Liver (tissue), 9 donors: Measurements from ENCODE around the gene C12orf76. TPM values are rescaled to one million over a fixed set of nuclear protein-coding genes. Genes with fewer than 3 reads are reported as not detected.
"Not testable (repeated sequence)": the region's sequence is repeated elsewhere in the genome, so short reads cannot be mapped to it uniquely, and the experiment has no call there.

Experiments used
- DNase-seq: peaks from one replicate; pipeline ENCODE4 v3.0.0-alpha.2; 2017; ENCODE audit warnings: low spot score
- H3K27ac ChIP-seq, 2 donors: one replicate each; pipeline ENCODE4 v1.7.0; 2013; ENCODE audit warnings: inconsistent platforms in 2 of 2, low read length in 2 of 2, control low read depth in 1 of 2, low read depth in 1 of 2, mild to moderate bottlenecking in 1 of 2
- H3K27me3 ChIP-seq, 4 donors: one replicate each; pipeline versions ENCODE4 v1.6.1 to v1.7.0; 2013; ENCODE audit warnings: low read length in 3 of 4, inconsistent platforms in 1 of 4, mild to moderate bottlenecking in 1 of 4, moderate library complexity in 1 of 4; ENCODE audit not compliant: control insufficient read depth in 4 of 4, insufficient read depth in 4 of 4
- H3K36me3 ChIP-seq, 4 donors: one replicate each; pipeline versions ENCODE4 v1.6.1 to v1.7.0; 2013; ENCODE audit warnings: low read length in 3 of 4, mild to moderate bottlenecking in 3 of 4, low read depth in 1 of 4, moderate library complexity in 1 of 4; ENCODE audit not compliant: control insufficient read depth in 4 of 4, insufficient read depth in 3 of 4
- H3K4me1 ChIP-seq, 4 donors: one replicate each; pipeline versions ENCODE4 v1.6.1 to v1.7.0; 2013; ENCODE audit warnings: low read length in 3 of 4, mild to moderate bottlenecking in 3 of 4, moderate library complexity in 1 of 4; ENCODE audit not compliant: control insufficient read depth in 4 of 4, insufficient read depth in 4 of 4
- H3K4me3 ChIP-seq, 3 donors: one replicate each; pipeline versions ENCODE4 v1.6.1 to v1.7.0; 2013; ENCODE audit warnings: low read length in 3 of 3, control low read depth in 1 of 3, low read depth in 1 of 3, mild to moderate bottlenecking in 1 of 3
- H3K9ac ChIP-seq, 2 donors: one replicate each; pipeline ENCODE4 v1.7.0; 2013; ENCODE audit warnings: low read length in 2 of 2, mild to moderate bottlenecking in 2 of 2, moderate library complexity in 2 of 2, control low read depth in 1 of 2, low read depth in 1 of 2
- H3K9me3 ChIP-seq, 4 donors: one replicate each; pipeline versions ENCODE4 v1.6.1 to v1.7.0; 2013; ENCODE audit warnings: low read length in 3 of 4; ENCODE audit not compliant: control insufficient read depth in 4 of 4
- EGR1 ChIP-seq, 2 donors: IDR thresholded peaks; 2 replicates each; pipeline ENCODE4 v1.6.1; 2016 to 2018; ENCODE audit warnings: antibody characterized with exemption in 2 of 2, low read depth in 2 of 2
- FOXA1 ChIP-seq: IDR thresholded peaks from 2 replicates; pipeline ENCODE4 v1.6.1; 2016; ENCODE audit warnings: antibody characterized with exemption
- FOXA2 ChIP-seq: IDR thresholded peaks from 2 replicates; pipeline ENCODE4 v1.6.1; 2016; ENCODE audit warnings: antibody characterized with exemption
- GABPA ChIP-seq, 2 donors: IDR thresholded peaks in 1 of 2; conservative IDR thresholded peaks in 1 of 2; 2 replicates each; pipeline ENCODE4 v1.6.1; 2016; ENCODE audit warnings: antibody characterized with exemption in 2 of 2, mild to moderate bottlenecking in 1 of 2, moderate library complexity in 1 of 2
- HNF4A ChIP-seq, 2 donors: conservative IDR thresholded peaks; 2 replicates each; pipeline ENCODE4 v1.6.1; 2016; ENCODE audit warnings: antibody characterized with exemption in 2 of 2, mild to moderate bottlenecking in 2 of 2
- HNF4G ChIP-seq: IDR thresholded peaks from 2 replicates; pipeline ENCODE4 v1.6.1; 2016; ENCODE audit warnings: antibody characterized with exemption
- JUND ChIP-seq, 2 donors: IDR thresholded peaks; 2 replicates each; pipeline ENCODE4 v1.6.1; 2016; ENCODE audit warnings: antibody characterized with exemption in 2 of 2
- NR2F2 ChIP-seq: IDR thresholded peaks from 2 replicates; pipeline ENCODE4 v1.6.1; 2016; ENCODE audit warnings: antibody characterized with exemption
- RAD21 ChIP-seq, 2 donors: IDR thresholded peaks; 2 replicates each; pipeline ENCODE4 v1.6.1; 2016; ENCODE audit warnings: antibody characterized with exemption in 2 of 2, mild to moderate bottlenecking in 2 of 2
- RXRA ChIP-seq, 2 donors: IDR thresholded peaks; 2 replicates each; pipeline ENCODE4 v1.6.1; 2017 to 2018; ENCODE audit warnings: antibody characterized with exemption in 2 of 2, mild to moderate bottlenecking in 1 of 2
- TAF1 ChIP-seq: conservative IDR thresholded peaks from 2 replicates; pipeline ENCODE4 v1.6.1; 2016; ENCODE audit warnings: antibody characterized with exemption, mild to moderate bottlenecking
- WGBS: extraction: QIAGEN DNeasy Blood & Tissue Kit; methylation state at CpG from one replicate; pipeline ENCODE4 v1.1.7; 2013; 5-methylcytosine and 5-hydroxymethylcytosine counted together
- polyA plus RNA-seq, 2 donors: library from polyadenylated mRNA; stranded (reverse) in 1 of 2; unstranded in 1 of 2; fragments of 200-250 nt in 1 of 2; fragments of >200 nt in 1 of 2; fragmentation: Nextera tagmentation in 1 of 2; extraction: Ambion mirVana in 1 of 2; gene quantifications; one replicate each; pipeline versions ENCODE4 v1.2.1 to v1.2.3, GENCODE V29; 2013 to 2015
- total RNA-seq, 2 donors: library from RNA; depleted of rRNA; stranded (reverse); fragments of >200 nt; gene quantifications; one replicate each; pipeline ENCODE4 v1.2.3, GENCODE V29; 2014
- TF ChIP-seq, protein P1 (sequence below): IDR thresholded peaks from 2 replicates; pipeline ENCODE4 v1.6.1; 2016; ENCODE audit warnings: antibody characterized with exemption
- TF ChIP-seq, protein P2 (sequence below): IDR thresholded peaks from 2 replicates; pipeline ENCODE4 v1.6.1; 2016; ENCODE audit warnings: antibody characterized with exemption, mild to moderate bottlenecking
- donor health status: healthy.
- donor health status: healthy.
- donor health status: healthy.
- donor health status: healthy.
- donor health status: healthy.

Gene C12orf76
- total and polyA plus RNA-seq, 4 donors: 5.6 to 22.4 (median 6.1) TPM

DNA sequence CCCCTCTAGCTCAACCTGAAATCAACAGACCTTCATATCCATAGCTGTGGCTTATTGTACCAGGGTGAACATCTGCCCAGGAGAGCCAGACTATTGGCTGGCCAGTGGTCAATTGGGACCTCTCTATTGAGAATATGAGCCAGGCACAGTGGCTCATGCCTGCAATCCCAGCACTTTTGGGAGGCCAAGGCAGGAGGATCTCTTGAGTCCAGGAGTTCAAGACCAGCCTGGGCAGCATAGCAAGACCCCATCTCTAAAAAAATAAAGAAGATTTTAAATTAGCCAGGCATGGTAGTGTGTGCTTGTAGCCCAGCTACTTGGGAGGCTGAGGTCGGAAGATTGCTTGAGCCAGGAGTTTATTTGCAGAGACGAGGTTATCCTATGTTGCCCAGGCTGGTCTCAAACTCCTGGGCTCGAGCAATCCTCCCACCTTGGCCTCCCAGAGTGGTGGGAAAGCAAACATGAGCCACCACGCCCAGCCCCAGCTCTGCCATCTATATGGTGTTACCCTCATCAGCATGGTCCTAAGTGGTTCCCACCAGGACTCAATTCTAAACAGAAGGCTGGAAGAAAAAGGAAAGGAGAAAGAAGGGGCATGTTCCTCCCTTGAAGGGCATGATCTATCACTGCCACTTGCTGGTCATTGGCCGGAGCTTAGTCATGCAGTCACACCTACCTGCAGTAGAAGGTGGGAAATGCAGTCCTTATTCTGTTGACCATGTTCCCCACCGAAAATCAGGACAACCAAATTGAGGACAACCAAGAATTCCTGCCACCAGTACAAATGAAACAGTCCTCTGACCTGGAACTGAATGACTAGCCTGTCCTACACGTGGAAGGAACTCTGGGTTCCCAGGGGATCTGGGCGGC lies 42.2 kb upstream of the C12orf76 start:
- peak overlapping the region in 1 of 2 donors; percentile 62 for H3K9ac ChIP-seq
- H3K9me3 ChIP-seq: no peaks in the 10 kb centered on the region
- WGBS: 51% methylated on average over 8 of the region's 8 CpGs
- peak overlapping the region in 1 of 3 donors; percentile 21 for H3K4me3 ChIP-seq
- DNase-seq: no peak
- H3K27ac ChIP-seq: peak overlapping the region; percentile 79 to 89
- H3K27me3 ChIP-seq: no peaks in the 10 kb centered on the region
- H3K36me3 ChIP-seq: no peaks in the 10 kb centered on the region
- TF ChIP-seq HNF4A (conservative IDR thresholded peaks at IDR 0.05) (no peak), RAD21 (IDR thresholded peaks at IDR 0.05) (peak; percentile 1 to 37)
- peaks cover 9 to 30% (median 25%) of the 10 kb centered on the region in 4 donors for H3K4me1 ChIP-seq

DNA sequence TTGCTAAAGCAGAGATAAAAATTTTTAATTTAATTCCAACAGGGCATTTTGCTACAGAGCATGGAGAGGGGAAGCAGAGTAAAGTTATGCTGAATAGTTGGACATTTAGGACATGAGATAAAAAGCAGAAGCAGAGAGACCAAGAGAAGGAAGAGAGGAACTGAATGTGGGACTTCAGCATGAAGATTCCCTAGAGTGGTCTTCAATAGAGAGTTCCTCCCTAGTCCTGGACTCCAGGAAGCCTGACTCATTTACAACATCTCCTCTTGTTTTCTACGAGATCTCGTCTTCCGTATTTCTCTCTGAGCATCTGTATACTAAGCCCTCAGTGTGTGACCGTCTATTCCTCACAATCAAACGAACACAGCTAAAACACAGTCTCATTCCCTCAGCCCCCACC lies 40.6 kb upstream of the C12orf76 start:
- no peak overlapping the region for H3K4me3 ChIP-seq
- 85% methylated on average over 5 of the region's 5 CpGs for WGBS
- no peaks in the 10 kb centered on the region for H3K9me3 ChIP-seq
- no peak overlapping the region for H3K9ac ChIP-seq
- no peak for DNase-seq
- H3K4me1 ChIP-seq: peaks cover 9 to 30% (median 25%) of the 10 kb centered on the region in 4 donors
- H3K27me3 ChIP-seq: no peaks in the 10 kb centered on the region
- H3K36me3 ChIP-seq: no peaks in the 10 kb centered on the region
- no peak overlapping the region for H3K27ac ChIP-seq
- TF ChIP-seq HNF4G: no peak
- no peak for TF ChIP-seq TAF1
- TF ChIP-seq RXRA (IDR thresholded peaks at IDR 0.05): no peak
- no peak for TF ChIP-seq GABPA (IDR thresholded peaks at IDR 0.05 in 1 of 2, conservative IDR thresholded peaks at IDR 0.05 in 1 of 2)
- no peak for TF ChIP-seq FOXA2
- TF ChIP-seq, protein P1, sequence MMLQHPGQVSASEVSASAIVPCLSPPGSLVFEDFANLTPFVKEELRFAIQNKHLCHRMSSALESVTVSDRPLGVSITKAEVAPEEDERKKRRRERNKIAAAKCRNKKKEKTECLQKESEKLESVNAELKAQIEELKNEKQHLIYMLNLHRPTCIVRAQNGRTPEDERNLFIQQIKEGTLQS: no peak
- no peak for TF ChIP-seq JUND (IDR thresholded peaks at IDR 0.05)
- no peak for TF ChIP-seq FOXA1
- no peak for TF ChIP-seq EGR1 (IDR thresholded peaks at IDR 0.05; ENCODE audit: low read depth in 2 of 2)
- TF ChIP-seq, protein P2, sequence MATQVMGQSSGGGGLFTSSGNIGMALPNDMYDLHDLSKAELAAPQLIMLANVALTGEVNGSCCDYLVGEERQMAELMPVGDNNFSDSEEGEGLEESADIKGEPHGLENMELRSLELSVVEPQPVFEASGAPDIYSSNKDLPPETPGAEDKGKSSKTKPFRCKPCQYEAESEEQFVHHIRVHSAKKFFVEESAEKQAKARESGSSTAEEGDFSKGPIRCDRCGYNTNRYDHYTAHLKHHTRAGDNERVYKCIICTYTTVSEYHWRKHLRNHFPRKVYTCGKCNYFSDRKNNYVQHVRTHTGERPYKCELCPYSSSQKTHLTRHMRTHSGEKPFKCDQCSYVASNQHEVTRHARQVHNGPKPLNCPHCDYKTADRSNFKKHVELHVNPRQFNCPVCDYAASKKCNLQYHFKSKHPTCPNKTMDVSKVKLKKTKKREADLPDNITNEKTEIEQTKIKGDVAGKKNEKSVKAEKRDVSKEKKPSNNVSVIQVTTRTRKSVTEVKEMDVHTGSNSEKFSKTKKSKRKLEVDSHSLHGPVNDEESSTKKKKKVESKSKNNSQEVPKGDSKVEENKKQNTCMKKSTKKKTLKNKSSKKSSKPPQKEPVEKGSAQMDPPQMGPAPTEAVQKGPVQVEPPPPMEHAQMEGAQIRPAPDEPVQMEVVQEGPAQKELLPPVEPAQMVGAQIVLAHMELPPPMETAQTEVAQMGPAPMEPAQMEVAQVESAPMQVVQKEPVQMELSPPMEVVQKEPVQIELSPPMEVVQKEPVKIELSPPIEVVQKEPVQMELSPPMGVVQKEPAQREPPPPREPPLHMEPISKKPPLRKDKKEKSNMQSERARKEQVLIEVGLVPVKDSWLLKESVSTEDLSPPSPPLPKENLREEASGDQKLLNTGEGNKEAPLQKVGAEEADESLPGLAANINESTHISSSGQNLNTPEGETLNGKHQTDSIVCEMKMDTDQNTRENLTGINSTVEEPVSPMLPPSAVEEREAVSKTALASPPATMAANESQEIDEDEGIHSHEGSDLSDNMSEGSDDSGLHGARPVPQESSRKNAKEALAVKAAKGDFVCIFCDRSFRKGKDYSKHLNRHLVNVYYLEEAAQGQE: no peak
- TF ChIP-seq NR2F2: no peak

DNA sequence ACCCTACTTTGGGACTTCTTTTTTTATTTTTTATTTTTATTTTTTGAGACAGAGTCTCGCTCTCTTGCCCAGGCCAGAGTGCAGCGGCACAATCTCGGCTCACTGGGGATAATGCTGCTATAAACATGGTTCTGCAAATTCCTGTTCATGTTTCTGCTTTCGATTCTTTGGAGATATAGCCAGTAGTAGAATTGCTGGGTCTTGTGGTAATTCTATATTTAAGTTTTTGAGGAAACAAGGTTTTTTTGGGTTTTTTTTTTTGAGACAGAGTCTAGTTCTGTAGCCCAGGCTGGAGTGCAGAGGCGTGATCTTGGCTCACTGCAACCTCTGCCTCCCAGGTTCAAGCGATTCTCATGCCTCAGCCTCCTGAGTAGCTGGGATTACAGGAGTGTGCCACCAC lies 39.9 kb upstream of the C12orf76 start:
- WGBS: 81% methylated on average over 6 of the region's 6 CpGs
- not testable (repeated sequence) for H3K9me3 ChIP-seq, H3K9ac ChIP-seq, H3K27me3 ChIP-seq, H3K4me3 ChIP-seq, H3K27ac ChIP-seq, H3K36me3 ChIP-seq, DNase-seq
- H3K4me1 ChIP-seq: peaks cover 9 to 30% (median 23%) of the 10 kb centered on the region in 4 donors
